ENCODE data around the gene UGDH. TPM values are rescaled to one million over a fixed set of nuclear protein-coding genes. Genes with fewer than 3 reads are reported as not detected.
A peak's percentile ranks its signal among the peaks of the same experiment; 100 is the strongest.

UGDH gene
- polyA plus RNA-seq, 1 donor from 2014 or later = 21.1 TPM

DNA sequence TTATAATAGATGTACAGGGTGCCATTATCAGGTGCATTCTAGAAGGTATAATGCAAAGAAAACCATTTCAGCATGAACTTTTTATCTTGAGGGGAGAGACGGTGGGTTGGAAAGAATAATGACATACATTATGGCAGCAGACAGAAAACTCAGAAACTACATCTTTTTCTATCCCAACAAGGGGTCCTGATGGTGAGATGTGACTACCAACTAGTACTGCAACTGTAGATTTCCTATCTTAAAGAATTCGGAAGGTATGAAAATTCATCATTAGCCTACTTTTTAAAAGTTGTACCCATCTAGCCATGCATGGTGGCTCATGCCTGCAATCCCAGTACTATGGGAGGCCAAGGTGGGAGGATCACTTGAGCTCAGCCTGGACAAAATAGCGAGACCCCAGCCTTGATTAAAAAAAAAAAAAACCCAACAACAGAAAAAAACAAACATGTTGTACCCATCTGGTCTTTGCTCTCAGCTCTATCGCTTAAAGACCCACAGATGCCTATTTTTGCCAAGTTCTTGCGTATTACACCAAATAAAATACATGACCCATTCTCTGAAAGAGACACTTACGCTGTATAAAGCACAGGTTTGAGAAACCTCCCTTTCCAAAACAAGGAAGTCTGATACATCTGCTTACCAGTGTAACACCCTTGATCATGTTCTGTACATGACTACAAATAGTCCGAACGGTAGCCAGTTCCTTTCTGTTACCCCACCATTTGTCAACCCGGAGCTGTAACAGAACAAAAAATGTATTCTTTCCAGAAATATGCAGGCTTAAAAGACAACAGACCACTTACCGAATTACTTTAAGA lies 70.1 kb downstream of the UGDH start:
- Histone ChIP-seq H3K9me3 (ENCODE audit: low read length) (no peaks in the 10 kb centered on the region), H3K4me3 (ENCODE audit: low read length) (peak overlapping the region; percentile 94), H3K27me3 (ENCODE audit: insufficient read depth, low read depth, low read length) (no peaks in the 10 kb centered on the region), H3K79me2 (replicated peaks; ENCODE audit: insufficient read depth, low read length) (peaks cover 22% of the 10 kb centered on the region), H3K4me2 (ENCODE audit: low read length) (peak overlapping the region; percentile 86), H3K9ac (ENCODE audit: low read length) (peak overlapping the region; percentile 97), H3K27ac (ENCODE audit: low read length) (no peak overlapping the region), H3F3A (ENCODE audit: insufficient read depth, low read length, poor library complexity, severe bottlenecking) (peaks cover 5% of the 10 kb centered on the region), H3K36me3 (ENCODE audit: insufficient read depth, low read length) (peaks cover 14% of the 10 kb centered on the region), H4K20me1 (ENCODE audit: insufficient read depth) (peaks cover 3% of the 10 kb centered on the region), H3K9me2 (ENCODE audit: insufficient read depth, low read length) (no peaks in the 10 kb centered on the region), H2AFZ (ENCODE audit: low read depth, low read length) (no peak overlapping the region)
- TF ChIP-seq EP300 (conservative IDR thresholded peaks at IDR 0.05; ENCODE audit: poor library complexity, severe bottlenecking) (no peak), MXI1 (conservative IDR thresholded peaks at IDR 0.05; ENCODE audit: poor library complexity, severe bottlenecking) (no peak), EZH2 (IDR thresholded peaks at IDR 0.05; ENCODE audit: borderline replicate concordance, insufficient read depth, low read length, poor library complexity, severe bottlenecking) (no peak), SMC3 (conservative IDR thresholded peaks at IDR 0.05; ENCODE audit: poor library complexity) (no peak), RAD21 (conservative IDR thresholded peaks at IDR 0.05) (no peak), POLR2AphosphoS5 (IDR thresholded peaks at IDR 0.05) (no peak), TAF1 (IDR thresholded peaks at IDR 0.05; ENCODE audit: low read depth) (no peak)
- TF ChIP-seq, protein P1, sequence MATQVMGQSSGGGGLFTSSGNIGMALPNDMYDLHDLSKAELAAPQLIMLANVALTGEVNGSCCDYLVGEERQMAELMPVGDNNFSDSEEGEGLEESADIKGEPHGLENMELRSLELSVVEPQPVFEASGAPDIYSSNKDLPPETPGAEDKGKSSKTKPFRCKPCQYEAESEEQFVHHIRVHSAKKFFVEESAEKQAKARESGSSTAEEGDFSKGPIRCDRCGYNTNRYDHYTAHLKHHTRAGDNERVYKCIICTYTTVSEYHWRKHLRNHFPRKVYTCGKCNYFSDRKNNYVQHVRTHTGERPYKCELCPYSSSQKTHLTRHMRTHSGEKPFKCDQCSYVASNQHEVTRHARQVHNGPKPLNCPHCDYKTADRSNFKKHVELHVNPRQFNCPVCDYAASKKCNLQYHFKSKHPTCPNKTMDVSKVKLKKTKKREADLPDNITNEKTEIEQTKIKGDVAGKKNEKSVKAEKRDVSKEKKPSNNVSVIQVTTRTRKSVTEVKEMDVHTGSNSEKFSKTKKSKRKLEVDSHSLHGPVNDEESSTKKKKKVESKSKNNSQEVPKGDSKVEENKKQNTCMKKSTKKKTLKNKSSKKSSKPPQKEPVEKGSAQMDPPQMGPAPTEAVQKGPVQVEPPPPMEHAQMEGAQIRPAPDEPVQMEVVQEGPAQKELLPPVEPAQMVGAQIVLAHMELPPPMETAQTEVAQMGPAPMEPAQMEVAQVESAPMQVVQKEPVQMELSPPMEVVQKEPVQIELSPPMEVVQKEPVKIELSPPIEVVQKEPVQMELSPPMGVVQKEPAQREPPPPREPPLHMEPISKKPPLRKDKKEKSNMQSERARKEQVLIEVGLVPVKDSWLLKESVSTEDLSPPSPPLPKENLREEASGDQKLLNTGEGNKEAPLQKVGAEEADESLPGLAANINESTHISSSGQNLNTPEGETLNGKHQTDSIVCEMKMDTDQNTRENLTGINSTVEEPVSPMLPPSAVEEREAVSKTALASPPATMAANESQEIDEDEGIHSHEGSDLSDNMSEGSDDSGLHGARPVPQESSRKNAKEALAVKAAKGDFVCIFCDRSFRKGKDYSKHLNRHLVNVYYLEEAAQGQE (IDR thresholded peaks at IDR 0.05; ENCODE audit: borderline replicate concordance) = no peak
- TF ChIP-seq, protein P2, sequence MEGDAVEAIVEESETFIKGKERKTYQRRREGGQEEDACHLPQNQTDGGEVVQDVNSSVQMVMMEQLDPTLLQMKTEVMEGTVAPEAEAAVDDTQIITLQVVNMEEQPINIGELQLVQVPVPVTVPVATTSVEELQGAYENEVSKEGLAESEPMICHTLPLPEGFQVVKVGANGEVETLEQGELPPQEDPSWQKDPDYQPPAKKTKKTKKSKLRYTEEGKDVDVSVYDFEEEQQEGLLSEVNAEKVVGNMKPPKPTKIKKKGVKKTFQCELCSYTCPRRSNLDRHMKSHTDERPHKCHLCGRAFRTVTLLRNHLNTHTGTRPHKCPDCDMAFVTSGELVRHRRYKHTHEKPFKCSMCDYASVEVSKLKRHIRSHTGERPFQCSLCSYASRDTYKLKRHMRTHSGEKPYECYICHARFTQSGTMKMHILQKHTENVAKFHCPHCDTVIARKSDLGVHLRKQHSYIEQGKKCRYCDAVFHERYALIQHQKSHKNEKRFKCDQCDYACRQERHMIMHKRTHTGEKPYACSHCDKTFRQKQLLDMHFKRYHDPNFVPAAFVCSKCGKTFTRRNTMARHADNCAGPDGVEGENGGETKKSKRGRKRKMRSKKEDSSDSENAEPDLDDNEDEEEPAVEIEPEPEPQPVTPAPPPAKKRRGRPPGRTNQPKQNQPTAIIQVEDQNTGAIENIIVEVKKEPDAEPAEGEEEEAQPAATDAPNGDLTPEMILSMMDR (IDR thresholded peaks at IDR 0.05; ENCODE audit: poor library complexity, severe bottlenecking) = no peak

DNA sequence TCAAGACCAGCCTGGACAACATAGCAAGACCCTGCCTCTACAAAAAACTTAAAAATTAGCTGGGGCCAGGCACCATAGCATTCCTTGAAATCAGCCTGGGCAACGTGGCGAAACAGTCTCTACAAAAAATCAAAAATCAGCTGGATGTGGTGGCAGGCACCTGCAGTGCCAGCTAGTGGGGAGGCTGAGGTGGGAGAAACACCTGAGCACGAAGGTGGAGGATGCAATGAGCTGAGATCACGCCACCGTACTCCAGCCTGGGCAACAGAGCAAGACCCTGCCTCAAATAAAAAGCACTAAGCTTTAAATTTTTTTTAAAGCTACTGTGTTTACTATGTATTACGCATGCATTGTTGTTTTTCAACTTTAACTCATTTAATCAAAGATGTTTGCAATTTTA lies 71.8 kb downstream of the UGDH start:
- H3K4me2 ChIP-seq (ENCODE audit: low read length) = no peak overlapping the region
- no peak overlapping the region for H3K27ac ChIP-seq (ENCODE audit: low read length)
- TF ChIP-seq, protein P1 (IDR thresholded peaks at IDR 0.05; ENCODE audit: borderline replicate concordance) = no peak
- TF ChIP-seq EP300 (conservative IDR thresholded peaks at IDR 0.05; ENCODE audit: poor library complexity, severe bottlenecking) = no peak
- TF ChIP-seq, protein P2 (IDR thresholded peaks at IDR 0.05; ENCODE audit: poor library complexity, severe bottlenecking) = no peak
- TF ChIP-seq POLR2AphosphoS5 (IDR thresholded peaks at IDR 0.05) = no peak
- no peak for TF ChIP-seq RAD21 (conservative IDR thresholded peaks at IDR 0.05)
- TF ChIP-seq EZH2 (IDR thresholded peaks at IDR 0.05; ENCODE audit: borderline replicate concordance, insufficient read depth, low read length, poor library complexity, severe bottlenecking) = no peak
- TF ChIP-seq MXI1 (conservative IDR thresholded peaks at IDR 0.05; ENCODE audit: poor library complexity, severe bottlenecking) = no peak
- peaks cover 3% of the 10 kb centered on the region for H4K20me1 ChIP-seq (ENCODE audit: insufficient read depth)
- no peaks in the 10 kb centered on the region for H3K27me3 ChIP-seq (ENCODE audit: insufficient read depth, low read depth, low read length)
- H2AFZ ChIP-seq (ENCODE audit: low read depth, low read length) = no peak overlapping the region
- no peak overlapping the region for H3K4me3 ChIP-seq (ENCODE audit: low read length)
- peaks cover 22% of the 10 kb centered on the region for H3K79me2 ChIP-seq (replicated peaks; ENCODE audit: insufficient read depth, low read length)
- H3K9me3 ChIP-seq (ENCODE audit: low read length) = no peaks in the 10 kb centered on the region
- H3K9ac ChIP-seq (ENCODE audit: low read length) = no peak overlapping the region
- peaks cover 5% of the 10 kb centered on the region for H3F3A ChIP-seq (ENCODE audit: insufficient read depth, low read length, poor library complexity, severe bottlenecking)
- peaks cover 14% of the 10 kb centered on the region for H3K36me3 ChIP-seq (ENCODE audit: insufficient read depth, low read length)
- no peaks in the 10 kb centered on the region for H3K9me2 ChIP-seq (ENCODE audit: insufficient read depth, low read length)

Measured in neural cell (in vitro differentiated cells).